Kidney epithelial cell (primary cell): ENCODE results near the gene RSRC2. TPM values are rescaled to one million over a fixed set of nuclear protein-coding genes. Genes with fewer than 3 reads are reported as not detected.

Source experiments
- DNase-seq: peaks from one replicate; pipeline ENCODE4 v3.0.0-alpha.2; 2010; ENCODE audit warnings: low read depth
- H3K27me3 ChIP-seq: 2 replicates; pipeline ENCODE4 v1.6.0; 2011; ENCODE audit warnings: low read length; ENCODE audit not compliant: control insufficient read depth, insufficient read depth
- H3K36me3 ChIP-seq: 2 replicates; pipeline ENCODE4 v1.5.1; 2011; ENCODE audit warnings: low read length; ENCODE audit not compliant: control insufficient read depth, insufficient read depth
- H3K4me3 ChIP-seq: 2 replicates; pipeline ENCODE4 v1.5.1; 2011; ENCODE audit warnings: low read depth, mild to moderate bottlenecking, control low read depth, low read length
- CTCF ChIP-seq: IDR thresholded peaks from 2 replicates; pipeline ENCODE4 v1.5.1; 2011; ENCODE audit warnings: mild to moderate bottlenecking, moderate library complexity, low read length, control low read depth, inconsistent platforms; ENCODE audit not compliant: insufficient read depth, poor library complexity, severe bottlenecking
- total RNA-seq: library from RNA; depleted of rRNA; stranded (reverse); fragments of >200 nt; gene quantifications from 2 replicates; pipeline ENCODE4 v1.2.3, GENCODE V29; 2015

The RSRC2 gene
- total RNA-seq, 1 donor from 2014 or later, result 41.2 TPM

- Histone ChIP-seq H3K36me3 (peaks cover 9% of the 10 kb centered on the region), H3K4me3 (no peak overlapping the region), H3K27me3 (no peaks in the 10 kb centered on the region)
- no peak for DNase-seq
- TF ChIP-seq CTCF, result no peak
Measured at GRCh38 chr12:122506393-122506938, 20.3 kb downstream of the RSRC2 start.

- TF ChIP-seq CTCF, result no peak
- Histone ChIP-seq H3K27me3 (no peaks in the 10 kb centered on the region), H3K36me3 (peaks cover 9% of the 10 kb centered on the region), H3K4me3 (no peak overlapping the region)
- no peak for DNase-seq
Measured at GRCh38 chr12:122505419-122506051, 21.2 kb downstream of the RSRC2 start.

- DNase-seq, result no peak
- peaks cover 9% of the 10 kb centered on the region for H3K36me3 ChIP-seq
- TF ChIP-seq CTCF, result no peak
- H3K4me3 ChIP-seq, result no peak overlapping the region
- H3K27me3 ChIP-seq, result no peaks in the 10 kb centered on the region
Measured at GRCh38 chr12:122503783-122504590, 22.7 kb downstream of the RSRC2 start.

DNA sequence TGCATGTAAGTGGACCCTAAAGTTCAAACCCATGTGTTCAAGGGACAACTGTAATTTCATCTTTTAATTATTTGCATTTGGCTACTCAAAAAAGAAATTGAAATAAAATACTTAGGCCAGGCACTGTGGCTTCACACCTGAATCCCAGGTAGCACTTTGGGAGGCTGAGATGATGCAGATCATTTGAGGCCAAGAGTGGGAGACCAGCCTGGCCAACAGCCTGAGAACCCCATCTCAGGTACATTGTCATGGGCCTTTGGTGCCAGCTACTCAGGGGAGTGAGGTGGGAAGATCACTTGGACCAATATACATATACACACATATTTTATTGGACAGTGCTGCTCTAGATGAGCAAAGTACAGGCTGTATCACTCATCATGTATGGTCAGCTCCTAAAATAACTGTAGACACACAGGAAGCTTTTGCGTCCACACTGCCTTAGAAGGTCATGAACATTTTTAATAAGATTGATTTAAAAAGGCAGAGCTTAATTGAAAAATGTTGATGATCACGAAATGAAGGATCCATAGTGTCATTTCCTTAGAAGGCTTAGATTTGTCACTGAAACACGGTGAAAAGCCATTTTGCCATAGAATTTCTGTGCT, 23.5 kb downstream of the RSRC2 start:
- H3K27me3 ChIP-seq, result no peaks in the 10 kb centered on the region
- H3K36me3 ChIP-seq, result peaks cover 7% of the 10 kb centered on the region
- H3K4me3 ChIP-seq, result no peak overlapping the region
- DNase-seq, result no peak
- TF ChIP-seq CTCF, result no peak

- DNase-seq, result no peak
- Histone ChIP-seq H3K36me3 (peaks cover 3% of the 10 kb centered on the region), H3K4me3 (no peak overlapping the region), H3K27me3 (no peaks in the 10 kb centered on the region)
- no peak for TF ChIP-seq CTCF
Measured at GRCh38 chr12:122501489-122501989, 25.2 kb downstream of the RSRC2 start.
